NT2/D1 (cell line): ENCODE measurements around the gene PASK.

Source experiments
- DNase-seq: peaks from one replicate; pipeline ENCODE4 v3.0.0-alpha.2; 2011; ENCODE audit warnings: low read depth, low spot score
- H3K27me3 ChIP-seq: 2 replicates; pipeline ENCODE4 v1.6.0; 2011; ENCODE audit warnings: mild to moderate bottlenecking; ENCODE audit not compliant: insufficient read length, insufficient read depth
- H3K36me3 ChIP-seq: 2 replicates; pipeline ENCODE4 v1.6.1; 2011; ENCODE audit warnings: mild to moderate bottlenecking, low read length, mixed read lengths; ENCODE audit not compliant: insufficient read depth, insufficient read length
- H3K4me1 ChIP-seq: 2 replicates; pipeline ENCODE4 v1.5.1; 2011; ENCODE audit not compliant: insufficient read depth, insufficient read length
- H3K4me3 ChIP-seq: 2 replicates; pipeline ENCODE4 v1.5.1; 2011; ENCODE audit warnings: low read depth; ENCODE audit not compliant: insufficient read length
- H3K9ac ChIP-seq: 2 replicates; pipeline ENCODE4 v1.6.0; 2011; ENCODE audit warnings: low read depth; ENCODE audit not compliant: insufficient read length
- H3K9me3 ChIP-seq: 2 replicates; pipeline ENCODE4 v1.5.1; 2011; ENCODE audit warnings: mild to moderate bottlenecking, low read length; ENCODE audit not compliant: insufficient read depth
- SUZ12 ChIP-seq: IDR thresholded peaks from 2 replicates; pipeline ENCODE4 v1.6.1; 2011; ENCODE audit not compliant: insufficient read length, insufficient read depth; ENCODE audit errors: extremely low read depth
- YY1 ChIP-seq: IDR thresholded peaks from 2 replicates; pipeline ENCODE4 v1.6.1; 2011; ENCODE audit not compliant: insufficient read length, insufficient read depth
- ZNF274 ChIP-seq: IDR thresholded peaks from 2 replicates; pipeline ENCODE4 v1.6.1; 2011; ENCODE audit warnings: mild to moderate bottlenecking, low read depth, low read length

The PASK gene

DNA sequence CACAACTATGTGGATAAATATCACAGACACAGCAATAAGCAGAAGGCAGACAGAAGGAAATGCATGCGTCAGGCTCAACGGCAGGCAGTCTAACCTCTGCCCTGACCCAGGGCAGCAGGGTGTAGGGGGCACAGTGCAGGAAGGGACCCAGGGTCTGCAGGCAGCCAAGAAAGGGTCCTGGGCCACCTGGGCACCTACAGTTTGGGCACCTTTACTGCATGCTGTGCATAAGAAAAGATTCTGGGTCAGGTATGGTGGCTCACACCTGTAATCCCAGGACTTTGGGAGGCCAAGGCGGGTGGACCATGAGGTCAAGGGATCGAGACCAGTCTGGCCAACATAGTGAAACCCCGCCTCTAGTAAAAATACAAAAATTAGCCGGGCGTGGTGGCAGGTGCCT lies 17.7 kb downstream of the PASK start:
- Histone ChIP-seq H3K9ac (no peak overlapping the region), H3K9me3 (no peaks in the 10 kb centered on the region), H3K4me3 (no peak overlapping the region), H3K27me3 (no peaks in the 10 kb centered on the region), H3K36me3 (peaks cover 44% of the 10 kb centered on the region), H3K4me1 (no peaks in the 10 kb centered on the region)
- no peak for DNase-seq
- no peak for TF ChIP-seq ZNF274
- TF ChIP-seq SUZ12: no peak

DNA sequence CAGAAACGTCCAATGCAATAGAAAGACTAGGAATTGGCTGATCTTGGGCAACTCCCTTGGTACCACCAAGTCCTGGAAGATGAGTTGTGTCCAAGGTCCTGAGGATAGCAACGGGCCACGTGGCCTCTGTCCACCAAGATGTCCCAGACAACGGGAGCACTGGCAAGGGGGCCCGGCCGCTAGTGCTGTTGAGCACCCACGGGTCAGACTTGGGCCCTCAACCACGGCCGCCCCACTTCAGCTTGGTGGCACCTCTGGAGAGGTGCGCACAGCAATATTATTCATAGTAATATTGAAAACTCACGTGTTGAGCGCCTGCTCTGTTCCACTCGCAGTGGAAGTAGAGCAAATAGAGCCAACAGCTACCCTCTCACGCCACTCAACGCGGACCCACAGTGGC lies 19.0 kb downstream of the PASK start:
- H3K9ac ChIP-seq: no peak overlapping the region
- H3K9me3 ChIP-seq: no peaks in the 10 kb centered on the region
- peaks cover 42% of the 10 kb centered on the region for H3K36me3 ChIP-seq
- H3K4me3 ChIP-seq: no peak overlapping the region
- no peaks in the 10 kb centered on the region for H3K27me3 ChIP-seq
- H3K4me1 ChIP-seq: no peaks in the 10 kb centered on the region
- no peak for DNase-seq
- no peak for TF ChIP-seq SUZ12
- TF ChIP-seq YY1: no peak
- no peak for TF ChIP-seq ZNF274

GRCh38 chr2:241129086-241129871 lies 20.0 kb downstream of the PASK start:
- no peak for DNase-seq
- H3K36me3 ChIP-seq: peaks cover 39% of the 10 kb centered on the region
- no peak for TF ChIP-seq ZNF274
- no peak for TF ChIP-seq SUZ12
- TF ChIP-seq YY1: no peak
- H3K27me3 ChIP-seq: no peaks in the 10 kb centered on the region
- peaks cover 1% of the 10 kb centered on the region for H3K4me1 ChIP-seq
- H3K9me3 ChIP-seq: no peaks in the 10 kb centered on the region
- H3K4me3 ChIP-seq: no peak overlapping the region
- no peak overlapping the region for H3K9ac ChIP-seq

- H3K4me1 ChIP-seq: peaks cover 6% of the 10 kb centered on the region
- H3K9ac ChIP-seq: no peak overlapping the region
- no peaks in the 10 kb centered on the region for H3K9me3 ChIP-seq
- peaks cover 40% of the 10 kb centered on the region for H3K36me3 ChIP-seq
- DNase-seq: no peak
- no peak overlapping the region for H3K4me3 ChIP-seq
- no peak for TF ChIP-seq SUZ12
- no peak for TF ChIP-seq YY1
- no peak for TF ChIP-seq ZNF274
- H3K27me3 ChIP-seq: no peaks in the 10 kb centered on the region
Observed at GRCh38 chr2:241128266-241128665, 21.0 kb downstream of the PASK start.

DNA sequence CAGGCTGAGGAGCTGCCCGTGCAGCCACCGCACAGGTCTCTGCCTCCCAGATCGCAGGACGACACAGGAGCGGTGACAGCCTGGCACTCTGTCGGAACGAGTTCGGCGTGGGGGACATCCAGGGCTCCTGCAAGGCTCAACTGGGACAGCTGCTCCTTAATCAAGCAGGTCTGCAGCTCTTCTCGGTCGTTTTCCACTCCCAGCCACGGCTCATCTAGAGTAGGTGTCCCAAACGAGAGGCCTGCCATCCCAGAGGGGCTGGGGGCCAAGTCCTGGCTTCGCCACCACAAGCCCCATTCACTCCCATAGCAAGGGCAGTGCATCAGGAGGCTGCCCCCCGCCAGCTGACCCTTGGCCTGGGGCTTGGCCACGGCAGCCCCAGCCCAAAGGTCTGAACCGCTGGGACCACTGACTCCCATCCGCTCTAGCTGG lies 22.5 kb downstream of the PASK start:
- TF ChIP-seq SUZ12 (no peak), ZNF274 (no peak), YY1 (no peak)
- Histone ChIP-seq H3K4me1 (peaks cover 6% of the 10 kb centered on the region), H3K9ac (no peak overlapping the region), H3K27me3 (no peaks in the 10 kb centered on the region), H3K36me3 (peaks cover 40% of the 10 kb centered on the region), H3K9me3 (no peaks in the 10 kb centered on the region), H3K4me3 (no peak overlapping the region)
- DNase-seq: no peak

DNA sequence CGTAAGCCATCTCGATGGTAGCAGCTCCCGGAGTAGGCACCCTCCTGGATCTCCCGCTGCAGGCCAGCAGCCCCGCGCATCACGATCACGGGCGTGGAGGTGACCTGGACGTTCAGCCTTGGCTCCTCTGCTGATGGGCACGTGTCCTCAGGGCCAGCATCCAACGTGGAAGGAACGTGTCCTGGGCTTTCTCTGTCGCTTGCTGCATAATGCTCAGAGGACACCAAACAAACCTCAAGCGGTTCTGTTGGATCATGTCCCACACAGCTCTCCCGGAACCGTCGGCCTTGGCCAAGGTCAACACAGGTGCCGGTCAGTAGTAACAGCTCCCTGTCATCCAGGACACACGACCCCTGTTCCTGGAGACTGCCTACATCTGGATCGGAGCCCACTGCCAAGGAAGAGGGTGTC lies 23.1 kb downstream of the PASK start:
- Histone ChIP-seq H3K36me3 (peaks cover 37% of the 10 kb centered on the region), H3K9me3 (no peaks in the 10 kb centered on the region), H3K4me3 (no peak overlapping the region), H3K9ac (no peak overlapping the region), H3K27me3 (no peaks in the 10 kb centered on the region), H3K4me1 (peaks cover 6% of the 10 kb centered on the region)
- DNase-seq: no peak
- TF ChIP-seq SUZ12 (no peak), ZNF274 (no peak), YY1 (no peak)

GRCh38 chr2:241125626-241126025 lies 23.6 kb downstream of the PASK start:
- Histone ChIP-seq H3K27me3 (no peaks in the 10 kb centered on the region), H3K4me1 (peaks cover 6% of the 10 kb centered on the region), H3K36me3 (peaks cover 37% of the 10 kb centered on the region), H3K4me3 (no peak overlapping the region), H3K9me3 (no peaks in the 10 kb centered on the region), H3K9ac (no peak overlapping the region)
- no peak for DNase-seq
- TF ChIP-seq SUZ12 (no peak), YY1 (no peak), ZNF274 (no peak)

DNA sequence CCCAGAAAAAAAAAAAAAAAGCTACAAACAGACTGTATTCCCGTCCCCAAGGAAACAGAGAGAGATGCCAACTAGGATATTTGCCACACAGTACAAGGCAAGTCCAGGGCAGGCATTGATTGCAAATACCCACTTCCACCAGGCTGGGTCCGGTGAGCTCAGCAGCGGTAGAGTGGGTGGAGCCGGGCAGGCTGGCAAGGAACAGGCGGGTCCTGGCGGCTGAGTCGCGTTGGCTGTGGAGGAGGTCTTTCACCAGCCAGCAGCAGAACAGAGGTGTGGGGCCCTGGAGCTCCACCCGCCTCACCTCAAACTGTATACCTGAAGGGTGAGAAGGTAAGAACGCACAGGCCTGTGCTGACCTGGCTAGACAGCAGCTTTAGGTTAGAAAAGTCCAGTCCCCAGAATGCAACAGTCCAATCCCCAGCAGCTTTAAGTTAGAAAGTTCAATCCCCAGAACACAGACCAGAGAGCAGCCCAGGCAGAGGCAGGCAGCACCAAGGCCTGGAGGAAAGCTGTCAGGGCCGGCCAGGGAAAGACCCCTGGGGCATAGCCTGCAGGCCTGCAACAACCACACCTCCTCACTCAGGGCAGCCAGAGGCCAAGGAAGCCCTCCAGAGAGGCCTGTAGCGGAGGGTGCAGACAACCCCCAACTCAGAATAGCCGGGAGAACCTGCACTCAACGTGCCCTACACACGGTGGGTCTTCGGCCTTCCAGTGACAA lies 25.3 kb downstream of the PASK start:
- no peak overlapping the region for H3K4me3 ChIP-seq
- H3K9me3 ChIP-seq: no peaks in the 10 kb centered on the region
- H3K27me3 ChIP-seq: no peaks in the 10 kb centered on the region
- H3K9ac ChIP-seq: no peak overlapping the region
- peaks cover 30% of the 10 kb centered on the region for H3K36me3 ChIP-seq
- DNase-seq: no peak
- peaks cover 6% of the 10 kb centered on the region for H3K4me1 ChIP-seq
- no peak for TF ChIP-seq YY1
- TF ChIP-seq ZNF274: no peak
- no peak for TF ChIP-seq SUZ12
